GM12801 (cell line): ENCODE measurements around the gene NAV2.

Source experiments
- TF ChIP-seq, protein P1 (sequence below): IDR thresholded peaks from one replicate; pipeline ENCODE4 v1.5.1; 2011; ENCODE audit warnings: control low read depth; ENCODE audit not compliant: insufficient read length; ENCODE audit errors: extremely low read depth

Gene NAV2

DNA sequence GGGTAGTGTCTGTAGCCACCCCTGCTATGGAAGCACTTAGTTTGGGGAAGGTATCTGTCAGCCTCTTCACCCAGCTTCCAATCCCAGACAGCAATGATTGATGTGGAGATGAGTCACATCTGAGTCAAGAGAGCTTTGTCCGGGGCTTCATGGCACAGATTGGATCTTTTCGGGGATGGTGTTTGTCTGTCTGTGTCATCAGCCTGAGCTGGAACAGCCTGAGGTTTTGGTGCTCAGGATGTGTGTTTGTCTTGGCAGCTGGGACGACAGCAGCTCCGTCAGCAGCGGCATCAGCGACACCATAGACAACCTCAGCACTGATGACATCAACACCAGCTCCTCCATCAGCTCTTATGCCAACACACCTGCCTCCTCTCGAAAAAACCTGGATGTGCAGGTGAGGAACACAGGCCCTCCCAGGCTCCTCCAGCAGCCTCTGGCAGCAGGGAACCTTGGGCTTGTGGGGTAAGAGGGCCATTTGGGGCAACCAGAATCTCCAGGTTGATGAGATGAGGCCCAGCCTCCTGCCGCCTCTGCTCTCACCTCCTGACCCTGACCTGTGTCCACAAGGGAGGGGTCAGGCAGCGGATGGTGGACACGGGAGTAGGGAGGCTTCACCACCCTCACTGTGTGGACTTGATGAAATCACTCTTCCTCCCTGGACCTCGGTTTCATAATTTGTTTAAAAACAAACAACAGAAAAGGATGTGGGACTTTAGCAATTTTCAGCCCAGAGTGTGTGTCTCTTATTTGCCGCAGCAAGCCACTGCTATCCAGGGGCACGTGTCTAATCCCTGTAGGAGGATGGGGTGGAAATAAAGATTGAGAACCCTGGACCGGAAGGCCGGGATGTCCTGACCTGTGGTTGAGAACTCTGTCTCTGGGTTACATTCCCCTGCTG, 323.3 kb downstream of the NAV2 start:
- TF ChIP-seq, protein P1, sequence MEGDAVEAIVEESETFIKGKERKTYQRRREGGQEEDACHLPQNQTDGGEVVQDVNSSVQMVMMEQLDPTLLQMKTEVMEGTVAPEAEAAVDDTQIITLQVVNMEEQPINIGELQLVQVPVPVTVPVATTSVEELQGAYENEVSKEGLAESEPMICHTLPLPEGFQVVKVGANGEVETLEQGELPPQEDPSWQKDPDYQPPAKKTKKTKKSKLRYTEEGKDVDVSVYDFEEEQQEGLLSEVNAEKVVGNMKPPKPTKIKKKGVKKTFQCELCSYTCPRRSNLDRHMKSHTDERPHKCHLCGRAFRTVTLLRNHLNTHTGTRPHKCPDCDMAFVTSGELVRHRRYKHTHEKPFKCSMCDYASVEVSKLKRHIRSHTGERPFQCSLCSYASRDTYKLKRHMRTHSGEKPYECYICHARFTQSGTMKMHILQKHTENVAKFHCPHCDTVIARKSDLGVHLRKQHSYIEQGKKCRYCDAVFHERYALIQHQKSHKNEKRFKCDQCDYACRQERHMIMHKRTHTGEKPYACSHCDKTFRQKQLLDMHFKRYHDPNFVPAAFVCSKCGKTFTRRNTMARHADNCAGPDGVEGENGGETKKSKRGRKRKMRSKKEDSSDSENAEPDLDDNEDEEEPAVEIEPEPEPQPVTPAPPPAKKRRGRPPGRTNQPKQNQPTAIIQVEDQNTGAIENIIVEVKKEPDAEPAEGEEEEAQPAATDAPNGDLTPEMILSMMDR = no peak

DNA sequence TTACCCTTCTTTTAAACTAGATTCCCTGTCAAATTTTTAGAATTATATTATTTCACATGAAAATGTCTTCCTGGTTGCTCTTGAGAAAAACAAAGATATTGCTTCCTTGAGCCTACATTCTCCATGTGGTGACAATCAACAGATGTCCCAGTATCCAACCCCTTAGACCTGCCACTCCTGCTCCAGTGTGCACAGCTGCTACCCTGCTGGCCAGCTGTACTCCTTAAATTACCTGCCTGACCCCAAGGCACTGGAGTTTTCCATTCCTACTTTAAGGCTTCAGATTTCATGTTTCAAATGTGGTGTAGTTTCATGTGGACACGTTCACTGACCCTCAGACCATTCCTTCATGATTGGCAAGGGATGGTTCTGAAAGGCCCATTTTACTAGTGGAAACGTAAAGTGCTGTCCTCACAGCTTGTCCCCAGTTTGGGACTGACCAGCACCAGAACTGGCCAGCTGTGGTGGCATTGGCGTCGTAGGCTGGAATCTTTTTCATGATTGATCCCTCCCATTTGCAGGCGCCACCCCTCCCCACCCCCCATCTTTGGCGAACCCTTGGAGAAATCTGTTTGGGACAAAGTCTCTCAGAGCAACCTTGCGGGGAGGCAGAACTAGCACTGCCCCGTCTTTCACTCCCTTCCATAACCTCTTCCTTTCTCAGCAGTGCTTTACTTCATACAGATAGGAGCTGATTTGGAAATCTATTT, 324.1 kb downstream of the NAV2 start:
- TF ChIP-seq, protein P1 = no peak

DNA sequence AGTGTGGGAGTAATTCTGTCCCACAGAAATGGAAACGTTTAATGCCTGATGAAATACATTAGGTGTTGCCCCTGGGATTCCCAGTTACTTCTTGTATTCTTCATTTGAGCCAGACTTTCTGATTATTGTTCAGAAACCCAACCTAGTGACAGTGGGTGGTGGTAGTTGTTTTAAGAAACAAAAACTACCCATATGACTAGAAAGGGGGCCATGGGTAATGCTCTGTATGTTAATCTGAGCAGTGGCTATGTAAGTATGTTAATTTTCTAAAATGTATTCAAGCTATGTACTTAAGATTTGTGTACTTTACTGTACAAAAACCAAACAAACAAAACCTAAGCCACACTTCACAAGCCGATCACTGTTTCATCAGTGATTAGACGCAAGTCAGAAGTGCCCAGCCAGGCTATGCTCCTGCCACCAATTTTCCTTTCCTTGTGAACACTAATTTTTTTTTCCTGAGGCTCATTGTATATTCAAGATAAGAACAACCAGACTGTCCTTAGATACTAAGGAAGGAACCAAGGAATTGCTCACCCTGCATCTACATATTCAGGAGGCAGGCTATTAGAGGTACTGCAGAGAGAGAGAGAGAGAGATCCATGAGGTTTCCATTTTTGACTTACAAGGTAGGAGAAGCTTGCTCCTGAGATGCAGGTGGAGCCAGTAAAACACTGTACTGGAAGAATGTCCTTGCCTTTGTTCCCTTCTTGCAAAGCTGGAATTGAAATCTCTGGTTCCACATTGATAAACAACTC, 324.9 kb downstream of the NAV2 start:
- TF ChIP-seq, protein P1 = no peak

DNA sequence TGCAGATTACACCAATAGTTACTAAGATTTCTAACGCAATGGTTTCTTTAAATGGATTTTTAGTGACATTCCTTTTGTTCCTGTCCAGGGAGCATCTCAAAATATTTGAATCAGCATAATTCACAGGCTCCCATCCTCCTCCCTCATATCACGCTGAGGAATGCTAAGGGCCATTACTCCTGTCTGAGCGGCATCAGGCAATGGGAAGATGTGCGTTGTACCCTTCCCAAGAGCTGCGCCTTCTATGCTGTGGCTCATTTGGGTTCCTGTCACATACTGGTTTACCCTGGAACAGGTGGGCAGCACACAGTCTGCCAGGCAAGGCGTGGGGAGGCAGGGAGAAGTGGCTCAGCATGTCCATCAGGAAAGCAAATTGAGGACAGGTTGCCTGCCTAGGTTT, 325.8 kb downstream of the NAV2 start:
- TF ChIP-seq, protein P1 = no peak

DNA sequence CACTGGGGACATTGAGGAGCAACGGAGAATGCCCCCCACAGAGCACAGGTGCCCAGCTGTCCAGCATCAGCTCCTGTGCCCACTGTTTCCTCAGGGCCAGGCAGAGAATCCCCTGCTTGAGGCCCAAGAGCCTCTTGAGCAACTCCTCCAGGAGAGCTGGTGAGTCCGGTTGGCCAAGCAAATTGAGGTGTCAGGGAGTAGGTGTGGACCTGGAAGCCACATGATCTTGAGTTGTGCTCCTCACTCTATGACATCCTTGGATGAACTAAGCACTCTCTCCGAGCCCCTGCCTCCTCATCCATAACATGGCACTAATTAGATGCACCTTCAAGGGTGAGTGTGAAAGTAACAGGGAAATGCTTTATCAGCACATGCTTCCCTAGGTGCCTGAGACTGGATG, 326.3 kb downstream of the NAV2 start:
- TF ChIP-seq, protein P1 = no peak

DNA sequence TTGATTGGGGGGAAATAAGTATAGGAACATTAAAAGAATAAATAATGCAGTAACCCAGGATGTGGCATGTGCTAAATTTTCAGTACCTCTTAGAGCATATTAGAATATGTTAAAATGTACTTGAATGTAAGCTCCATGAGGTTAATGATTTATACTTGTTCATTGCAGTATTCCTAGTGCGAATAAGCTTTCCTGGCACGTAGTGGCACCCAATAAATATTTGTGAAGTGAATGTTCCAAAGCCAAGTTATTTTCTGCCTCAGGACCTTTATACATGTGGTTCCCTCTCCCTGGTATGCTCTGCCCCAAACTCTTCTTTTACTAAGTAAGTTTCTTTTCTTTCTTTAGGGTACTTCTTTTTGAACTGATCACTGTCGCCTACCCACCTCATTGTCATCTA, 328.9 kb downstream of the NAV2 start:
- TF ChIP-seq, protein P1 = no peak
